NCI-H2227 (cell line): Measurements from ENCODE around the gene TMEM80.

Experiments used
- DNase-seq: peaks from one replicate; lab custom pipeline; 2025; ENCODE audit not compliant: unreplicated experiment; lab: John Stamatoyannopoulos, UW

The TMEM80 gene

GRCh38 chr11:699116-699508 is 3.5 kb downstream of the TMEM80 start:
- no peak for DNase-seq

- no peak for DNase-seq
Measured at GRCh38 chr11:699753-700152, 4.1 kb downstream of the TMEM80 start.

GRCh38 chr11:701741-702461 is 6.3 kb downstream of the TMEM80 start:
- DNase-seq, result no peak

- DNase-seq, result no peak
Measured at GRCh38 chr11:702462-703461, 7.1 kb downstream of the TMEM80 start.

- no peak for DNase-seq
Measured at GRCh38 chr11:703506-703905, 7.9 kb downstream of the TMEM80 start.

GRCh38 chr11:704228-704674 is 8.6 kb downstream of the TMEM80 start:
- DNase-seq, result no peak

- no peak for DNase-seq
Measured at GRCh38 chr11:704781-705645, 9.4 kb downstream of the TMEM80 start.

GRCh38 chr11:705646-706438 is 10.2 kb downstream of the TMEM80 start, which contains the start of gene EPS8L2:
EPS8L2 (plus strand) TSS chr11:706231; CDS start chr11:709408, 3,177 bp downstream.
- DNase-seq, result no peak

GRCh38 chr11:706439-706956 is 10.9 kb downstream of the TMEM80 start:
- no peak for DNase-seq

GRCh38 chr11:706957-707816 is 11.6 kb downstream of the TMEM80 start:
- no peak for DNase-seq

- no peak for DNase-seq
Measured at GRCh38 chr11:707817-708420, 12.3 kb downstream of the TMEM80 start.

GRCh38 chr11:708511-708910 is 12.9 kb downstream of the TMEM80 start:
- DNase-seq, result no peak

- DNase-seq, result no peak
Measured at GRCh38 chr11:709109-709997, 13.7 kb downstream of the TMEM80 start.

GRCh38 chr11:714436-714835 is 18.8 kb downstream of the TMEM80 start:
- no peak for DNase-seq

- DNase-seq, result no peak
Measured at GRCh38 chr11:719214-720016, 23.8 kb downstream of the TMEM80 start.

- DNase-seq, result no peak
Measured at GRCh38 chr11:720017-720641, 24.5 kb downstream of the TMEM80 start.
